Transverse colon (tissue), 4 donors: Measurements from ENCODE around the gene HBS1L.

Experiments used
- CTCF ChIP-seq, 5 experiments: fragments of 200-600 bp in 3 of 5; fragments of 450-650 bp in 2 of 5; sonication (generic) in 3 of 5; IDR thresholded peaks; 1 replicate in 2 of 5; 2 replicates in 3 of 5; pipeline ENCODE4 v1.5.1; 2016 to 2017; ENCODE audit warnings: antibody characterized with exemption in 5 of 5, inconsistent platforms in 3 of 5, mild to moderate bottlenecking in 2 of 5, moderate library complexity in 1 of 5
- EP300 ChIP-seq: sonication (generic); formaldehyde crosslinking; IDR thresholded peaks from one replicate; pipeline ENCODE4 v1.6.1; 2017; ENCODE audit warnings: antibody characterized with exemption, low read depth
- POLR2A ChIP-seq: fragments of 450-650 bp; IDR thresholded peaks from one replicate; pipeline ENCODE4 v1.6.1; 2016; ENCODE audit warnings: antibody characterized with exemption, mild to moderate bottlenecking, moderate library complexity
- POLR2AphosphoS5 ChIP-seq, 3 donors: sonication (generic); formaldehyde crosslinking; IDR thresholded peaks; one replicate each; pipeline ENCODE4 v1.6.1; 2016; ENCODE audit warnings: antibody characterized with exemption in 3 of 3

DNA sequence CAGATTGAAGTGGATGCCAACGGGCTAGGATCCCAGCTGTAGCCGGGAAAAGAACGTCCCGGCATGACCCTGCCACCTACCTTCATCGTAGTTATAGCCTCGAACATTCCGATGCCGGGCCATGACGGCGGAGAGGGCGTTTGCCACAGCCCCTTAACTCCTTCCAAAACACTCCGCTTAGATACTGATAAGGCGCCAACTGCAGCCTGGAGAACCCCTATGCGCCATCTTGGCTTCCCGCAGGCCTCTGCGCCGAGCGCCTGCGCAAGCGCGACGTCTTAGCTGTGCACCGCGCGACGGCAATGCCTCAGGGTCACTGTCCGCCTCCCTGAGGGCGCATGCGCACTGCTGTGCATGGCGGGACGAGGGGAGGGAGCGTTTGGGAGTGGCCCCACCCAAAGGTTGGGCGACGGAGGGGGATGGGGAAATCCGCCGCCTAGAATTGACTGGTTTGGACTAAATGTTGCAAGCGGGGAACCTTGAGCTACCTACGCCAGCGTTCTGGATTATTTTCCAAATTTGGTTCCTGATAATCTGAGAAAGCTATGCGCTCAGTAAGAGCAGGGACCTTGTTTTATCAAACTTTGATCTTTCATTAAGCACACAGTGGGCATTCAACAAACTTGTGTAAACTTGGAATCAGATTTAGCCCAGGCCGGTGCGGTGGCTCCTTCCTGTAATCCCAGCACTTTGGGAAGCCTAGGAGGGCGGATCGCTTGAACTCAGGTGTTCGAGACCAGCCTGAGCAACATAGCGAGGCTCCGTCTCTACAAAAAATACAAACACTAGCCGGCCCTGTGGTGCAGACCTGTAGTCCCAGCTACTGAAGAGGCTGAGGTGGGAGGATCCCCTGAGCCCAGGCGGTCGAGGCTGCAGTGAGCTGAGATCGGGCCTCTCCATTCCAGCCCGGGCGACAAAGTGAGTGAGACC, at the start of gene HBS1L:
- TF ChIP-seq CTCF (IDR thresholded peaks at IDR 0.05) (no peak), EP300 (no peak), POLR2AphosphoS5 (IDR thresholded peaks at IDR 0.05) (peak; percentile 93 to 96 (median 93)), POLR2A (peak; percentile 87)
